Calu3 (cell line): ENCODE data around the gene CD22. TPM values are rescaled to one million over a fixed set of nuclear protein-coding genes. Genes with fewer than 3 reads are reported as not detected.

Source experiments
- BruUV-seq: library from RNA; stranded (reverse); fragments of 400-500 nt; replicated peaks from 2 replicates; lab custom pipeline; 2021; lab: Mats Ljungman, UMichigan
- CTCF ChIA-PET: fragments of 300-600 bp; sonication (Branson Sonifier 250); formaldehyde crosslinking; loops from one replicate; lab custom pipeline; 2022; ENCODE audit warnings: antibody characterized with exemption; lab: Charles Lee
- DNase-seq: peaks from one replicate; pipeline ENCODE4 v3.0.0; 2022
- H3K27ac Mint-ChIP-seq: one replicate; pipeline ENCODE4 v1.8.0; 2022; ENCODE audit warnings: mixed read lengths; ENCODE audit not compliant: unreplicated experiment
- H3K27me3 Mint-ChIP-seq: one replicate; pipeline ENCODE4 v1.8.0; 2022; ENCODE audit warnings: mixed read lengths; ENCODE audit not compliant: unreplicated experiment
- H3K36me3 Mint-ChIP-seq: one replicate; pipeline ENCODE4 v1.8.0; 2022; ENCODE audit warnings: mild to moderate bottlenecking, moderate library complexity, mixed read lengths; ENCODE audit not compliant: insufficient read depth, unreplicated experiment
- H3K4me1 Mint-ChIP-seq: one replicate; pipeline ENCODE4 v1.8.0; 2022; ENCODE audit warnings: mild to moderate bottlenecking, low read depth, mixed read lengths; ENCODE audit not compliant: unreplicated experiment
- H3K4me3 Mint-ChIP-seq: one replicate; pipeline ENCODE4 v1.8.0; 2022; ENCODE audit warnings: mild to moderate bottlenecking, low read depth, moderate library complexity, mixed read lengths; ENCODE audit not compliant: unreplicated experiment
- H3K9me3 Mint-ChIP-seq: one replicate; pipeline ENCODE4 v1.8.0; 2022; ENCODE audit warnings: low read depth, mixed read lengths; ENCODE audit not compliant: unreplicated experiment
- CTCF ChIP-seq: fragments of 200-600 bp; IDR thresholded peaks from one replicate; pipeline ENCODE4 v1.8.0; 2022; ENCODE audit warnings: antibody characterized with exemption; ENCODE audit not compliant: unreplicated experiment
- intact Hi-C: fragments of 100-400 bp; cut with micrococcal nuclease; formaldehyde crosslinking; loops from one replicate; pipeline ENCODE4 v1.10.0; 2022; ENCODE audit not compliant: unreplicated experiment
- microRNA-seq: library from miRNA; unstranded; fragments of <30 nt; microRNA quantifications from one replicate; pipeline ENCODE4 v1.2.0, GENCODE V29; 2022
- total RNA-seq: library from RNA; stranded (reverse); gene quantifications from 2 replicates; pipeline ENCODE4 v1.2.3, GENCODE V29; 2022

The CD22 gene
- total RNA-seq, 1 experiment from 2014 or later, result 5.9 TPM

- CTCF ChIA-PET, result no interaction called here
- Mint-ChIP-seq H3K27me3 (peaks cover 2% of the 10 kb centered on the region), H3K27ac (no peak overlapping the region), H3K4me3 (no peak overlapping the region), H3K36me3 (no peaks in the 10 kb centered on the region), H3K4me1 (no peaks in the 10 kb centered on the region), H3K9me3 (peaks cover 2% of the 10 kb centered on the region)
- TF ChIP-seq CTCF, result no peak
- no peak for DNase-seq
- BruUV-seq, result no TSS peak
- intact Hi-C loops, result no loop called here
Measured at GRCh38 chr19:35392742-35393715, 64.0 kb downstream of the CD22 start.

DNA sequence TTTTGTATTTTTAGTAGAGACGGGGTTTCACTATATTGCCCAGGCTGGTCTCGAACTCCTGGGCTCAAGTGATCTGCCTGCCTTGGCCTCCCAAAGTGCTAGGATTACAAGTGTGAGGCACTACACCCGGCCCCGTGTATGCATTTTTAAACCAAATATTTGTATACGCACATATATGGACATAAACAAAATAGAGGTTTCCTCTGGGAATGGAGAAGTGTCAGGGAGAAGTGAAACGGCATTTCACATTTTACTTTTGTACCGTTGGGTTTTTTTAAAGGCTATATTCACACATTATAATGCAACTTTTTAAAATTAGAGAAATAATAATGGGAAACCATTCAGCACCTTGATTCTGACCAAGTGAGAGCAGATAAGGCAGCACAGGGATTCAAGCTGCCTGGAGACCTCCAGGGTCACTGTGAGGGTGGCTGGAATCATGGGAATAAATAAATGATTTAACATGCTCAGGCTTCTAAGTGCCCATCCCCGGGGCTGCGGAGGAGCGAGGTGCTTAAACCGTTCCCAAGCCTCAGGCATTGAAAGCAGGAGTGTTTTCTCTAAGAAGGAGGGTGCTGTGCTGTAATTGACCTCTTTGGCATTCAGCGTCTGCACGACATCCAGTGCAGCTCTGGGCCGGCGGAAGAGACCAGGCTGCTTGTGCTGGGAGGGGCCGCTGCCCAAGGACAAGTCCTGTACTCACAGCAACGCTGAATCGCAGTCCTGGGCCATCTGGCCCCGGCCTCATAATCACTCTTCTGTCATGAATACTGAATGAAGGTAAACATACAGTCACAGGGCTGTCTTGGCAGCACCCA, 66.6 kb downstream of the CD22 start:
- H3K9me3 Mint-ChIP-seq, result no peaks in the 10 kb centered on the region
- DNase-seq, result no peak
- H3K36me3 Mint-ChIP-seq, result no peaks in the 10 kb centered on the region
- TF ChIP-seq CTCF, result no peak
- H3K4me1 Mint-ChIP-seq, result no peaks in the 10 kb centered on the region
- peaks cover 28% of the 10 kb centered on the region for H3K27me3 Mint-ChIP-seq
- H3K27ac Mint-ChIP-seq, result no peak overlapping the region
- BruUV-seq, result no TSS peak
- intact Hi-C loops, result no loop called here
- CTCF ChIA-PET, result interaction anchor here (0.7 kb wide), 1 partner anchor 25 kb away, joined by 3 read pairs; no protein-coding TSS in a partner anchor
- H3K4me3 Mint-ChIP-seq, result no peak overlapping the region

- CTCF ChIA-PET, result interaction anchor here (0.7 to 1.0 kb wide), 2 partner anchors 25 to 30 kb away, joined by 3 to 7 read pairs; no protein-coding TSS in a partner anchor
Measured at GRCh38 chr19:35396240-35396885, 67.4 kb downstream of the CD22 start.

More at GRCh38 chr19:35396240-35396885, 67.4 kb downstream of the CD22 start:
- Mint-ChIP-seq H3K9me3 (no peaks in the 10 kb centered on the region), H3K36me3 (no peaks in the 10 kb centered on the region), H3K27ac (no peak overlapping the region), H3K27me3 (peaks cover 36% of the 10 kb centered on the region), H3K4me3 (no peak overlapping the region), H3K4me1 (no peaks in the 10 kb centered on the region)
- intact Hi-C loops, result no loop called here
- no peak for TF ChIP-seq CTCF
- BruUV-seq, result no TSS peak
- DNase-seq, result no peak

Small RNA genes within 50 kb of the gene (microRNA-seq; reads per million reads assigned to microRNA genes)
- gene MIR5196, result not detected

Other genes with a start within 250 kb of the CD22 start
- 183 and 291 TPM in 2 replicates for gene FXYD3, start 213.4 kb upstream of the CD22 start, total RNA-seq
- gene LGI4, start 194.1 kb upstream of the CD22 start, total RNA-seq, result 0.42 and 0.68 TPM in 2 replicates
- 1.6 and 2.0 TPM in 2 replicates for gene FXYD1, start 190.4 kb upstream of the CD22 start, total RNA-seq
- gene FXYD7, start 185.9 kb upstream of the CD22 start, total RNA-seq, result 0.90 and 1.3 TPM in 2 replicates
- gene FXYD5, start 174.5 kb upstream of the CD22 start, total RNA-seq, result 760 and 802 TPM in 2 replicates
- gene FAM187B, start 100.4 kb upstream of the CD22 start, total RNA-seq, result not detected in 2 replicates
- 494 and 609 TPM in 2 replicates for gene LSR, start 80.2 kb upstream of the CD22 start, total RNA-seq
- 114 and 127 TPM in 2 replicates for gene USF2, start 60.2 kb upstream of the CD22 start, total RNA-seq
- gene HAMP, start 46.7 kb upstream of the CD22 start, total RNA-seq, result 0.45 TPM in 1 of 2 replicates, not detected in the other
- gene MAG, start 37.0 kb upstream of the CD22 start, total RNA-seq, result not detected in 2 replicates
- gene FFAR1, start 18.7 kb downstream of the CD22 start, total RNA-seq, result not detected in 2 replicates
- not detected in 2 replicates for gene FFAR3, start 29.3 kb downstream of the CD22 start, total RNA-seq
- not detected in 2 replicates for gene GPR42, start 41.9 kb downstream of the CD22 start, total RNA-seq
- gene FFAR2, start 119.1 kb downstream of the CD22 start, total RNA-seq, result not detected in 2 replicates
- not detected in 2 replicates for gene KRTDAP, start 161.3 kb downstream of the CD22 start, total RNA-seq
- gene DMKN, start 184.5 kb downstream of the CD22 start, total RNA-seq, result 218 and 224 TPM in 2 replicates
- not detected in 2 replicates for gene SBSN, start 199.1 kb downstream of the CD22 start, total RNA-seq
- not detected in 2 replicates for gene GAPDHS, start 204.3 kb downstream of the CD22 start, total RNA-seq
- gene TMEM147, start 216.4 kb downstream of the CD22 start, total RNA-seq, result 114 and 118 TPM in 2 replicates
- not detected in 2 replicates for gene ATP4A, start 234.5 kb downstream of the CD22 start, total RNA-seq